Heart left ventricle (tissue), 13 donors: Measurements from ENCODE around the gene HMGCS2.

Experiments
- CTCF ChIP-seq, 12 donors: fragments of 200-600 bp; sonication (generic) in 4 of 12; IDR thresholded peaks; one replicate each; pipeline versions ENCODE4 v1.5.0 to v1.8.0; 2018 to 2022; ENCODE audit warnings: antibody characterized with exemption in 12 of 12, mild to moderate bottlenecking in 5 of 12
- POLR2A ChIP-seq, 2 donors: fragments of 450-650 bp; IDR thresholded peaks; one replicate each; pipeline ENCODE4 v1.6.1; 2017; ENCODE audit warnings: antibody characterized with exemption in 2 of 2, mild to moderate bottlenecking in 2 of 2, moderate library complexity in 2 of 2
- donor health status: ischemic (EF 13 %, LVEDD 7.1; RV severe dilation, severe dysfunction).
- donor health status: DM: no; HTN: yes; CAD: no.
- donor health status: DM: no; HTN: no; CAD: no.
- donor health status: ischemic (EF 25% LVEDD 6.9; RV normal size, moderate dysfunction).
- donor health status: ischemic (EF 25% LVEDD 5.7; RV mildly dilated, moderate dysfunction).
- donor health status: ischemic (EF 35%, LVEDD 5.7; RV mildly dilated, moderate dysfunction).
- donor health status: nonischemic (EF 11% LVEDD 7.7; RV severe dilation, severe dysfunction).
- donor health status: DM: yes; HTN: yes; CAD: no.
- donor health status: PGD.
- donor health status: ischemic (EF 29% LVEDD 5.4; RV normal size, mild dysfunction).
- donor health status: nonischemic (EF 23%, LVEDD 6.1; RV moderate dilation, normal function).

GRCh38 chr1:119729044-119729443, 39.7 kb downstream of the HMGCS2 start:
- no peak for TF ChIP-seq POLR2A (IDR thresholded peaks at IDR 0.05)
- no peak for TF ChIP-seq CTCF (IDR thresholded peaks at IDR 0.05)
